Measurements from ENCODE around the gene ACSS3.
"Not testable (repeated sequence)": the region's sequence is repeated elsewhere in the genome, so short reads cannot be mapped to it uniquely, and the experiment has no call there.

Gene ACSS3

GRCh38 chr12:81077686-81078441, at the start of gene ACSS3:
Gene ACSS3, plus strand, starts transcription at chr12:81078079. Its CDS starts 42 bp downstream, at chr12:81078121.
- H3K4me3 ChIP-seq: no peak within 1 kb of the TSS
- no peak for DNase-seq (ENCODE audit: low spot score in 2 of 2)
- in situ Hi-C loops (cut with MboI; ENCODE audit: low sequenced_read_pairs): no loop called here

DNA sequence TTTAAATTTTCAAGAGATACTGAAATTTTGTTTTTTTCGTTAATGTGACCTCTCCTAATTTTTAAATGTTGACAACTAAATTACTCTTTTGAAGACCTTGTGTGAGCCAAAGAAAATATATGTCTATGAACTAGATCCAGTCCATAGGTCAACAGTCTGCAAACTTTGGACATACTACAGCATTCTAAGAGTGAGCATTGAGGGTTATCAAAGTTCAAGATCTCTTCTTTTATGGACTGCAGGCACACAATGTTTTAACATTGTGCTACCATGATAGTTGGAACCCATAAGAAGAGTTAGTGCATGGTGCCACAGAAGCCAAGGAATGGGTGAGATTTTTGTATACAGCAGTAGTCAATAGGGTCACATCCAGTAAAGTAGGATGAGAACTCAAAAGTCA, 43.0 kb upstream of the ACSS3 start:
- Histone ChIP-seq H3K4me1 (no peaks in the 10 kb centered on the region), H3K36me3 (replicated peaks) (no peaks in the 10 kb centered on the region), H3K27me3 (ENCODE audit: low read depth) (no peaks in the 10 kb centered on the region), H3K4me3 (no peak overlapping the region), H3K9me3 (no peaks in the 10 kb centered on the region)
- no peak for DNase-seq (ENCODE audit: low spot score in 2 of 2)
- in situ Hi-C loops (cut with MboI; ENCODE audit: low sequenced_read_pairs): no loop called here

More at GRCh38 chr12:81077686-81078441, at the start of gene ACSS3:
- Histone ChIP-seq H3K9me3 (no peaks in the 10 kb centered on the region), H3K4me1 (peaks cover 19% of the 10 kb centered on the region), H3K27me3 (ENCODE audit: low read depth) (no peaks in the 10 kb centered on the region), H3K36me3 (replicated peaks) (no peaks in the 10 kb centered on the region)

DNA sequence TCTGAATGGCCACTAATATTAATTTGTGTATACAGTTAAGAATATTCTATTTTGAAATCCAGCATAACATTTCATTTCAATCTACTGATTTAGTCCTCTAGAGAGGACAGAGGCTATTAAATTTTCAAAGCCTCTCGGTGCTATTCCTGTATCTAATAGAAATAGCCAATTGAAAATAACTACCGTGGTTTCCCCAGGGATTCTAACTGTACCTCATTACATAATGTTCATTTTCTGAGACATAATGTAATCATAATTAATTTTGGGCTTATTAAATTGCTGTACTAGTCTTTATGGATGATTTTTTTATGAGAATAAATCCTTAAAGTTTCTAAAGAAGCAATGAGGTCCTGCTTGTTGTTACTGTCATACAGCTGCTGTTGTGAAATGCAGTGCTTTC, 38.6 kb upstream of the ACSS3 start:
- in situ Hi-C loops (cut with MboI; ENCODE audit: low sequenced_read_pairs): no loop called here
- Histone ChIP-seq H3K27me3 (ENCODE audit: low read depth) (no peaks in the 10 kb centered on the region), H3K9me3 (no peaks in the 10 kb centered on the region), H3K4me1 (no peaks in the 10 kb centered on the region), H3K4me3 (no peak overlapping the region), H3K36me3 (replicated peaks) (no peaks in the 10 kb centered on the region)
- no peak for DNase-seq (ENCODE audit: low spot score in 2 of 2)

GRCh38 chr12:81043979-81044740, 33.7 kb upstream of the ACSS3 start:
- in situ Hi-C loops (cut with MboI; ENCODE audit: low sequenced_read_pairs): no loop called here

DNA sequence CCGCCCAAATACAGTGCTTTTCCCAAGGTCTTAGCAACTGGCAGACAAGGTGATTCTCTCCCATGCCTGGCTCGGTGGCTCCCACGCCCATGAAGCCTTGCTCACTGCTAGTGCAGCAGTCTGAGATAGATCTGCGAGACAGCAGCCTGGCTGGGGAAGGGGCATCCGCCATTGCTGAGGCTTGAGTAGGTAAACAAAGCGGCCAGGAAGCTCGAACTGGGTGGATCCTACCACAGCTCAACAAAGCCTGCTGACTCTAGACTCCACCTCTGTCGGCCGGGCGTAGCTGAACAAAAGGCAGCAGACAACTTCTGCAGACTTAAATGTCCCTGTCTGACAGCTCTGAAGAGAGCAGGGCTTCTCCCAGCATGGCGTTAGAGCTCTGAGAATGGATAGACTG, 12.9 kb upstream of the ACSS3 start:
- in situ Hi-C loops (cut with MboI; ENCODE audit: low sequenced_read_pairs); H3K9me3 ChIP-seq; H3K36me3 ChIP-seq (replicated peaks); H3K4me1 ChIP-seq; H3K27me3 ChIP-seq (ENCODE audit: low read depth); H3K4me3 ChIP-seq: not testable (repeated sequence)
- peak in 1 of 2 experiments; percentile 56 for DNase-seq (ENCODE audit: low spot score in 2 of 2)

More at GRCh38 chr12:81043979-81044740, 33.7 kb upstream of the ACSS3 start:
- H3K27me3 ChIP-seq (ENCODE audit: low read depth): no peaks in the 10 kb centered on the region
- H3K4me3 ChIP-seq: no peak overlapping the region
- no peaks in the 10 kb centered on the region for H3K36me3 ChIP-seq (replicated peaks)
- DNase-seq (ENCODE audit: low spot score in 2 of 2): no peak
- no peaks in the 10 kb centered on the region for H3K9me3 ChIP-seq
- no peaks in the 10 kb centered on the region for H3K4me1 ChIP-seq

GRCh38 chr12:81070846-81071245, 7.0 kb upstream of the ACSS3 start:
- no peaks in the 10 kb centered on the region for H3K4me1 ChIP-seq
- no peaks in the 10 kb centered on the region for H3K27me3 ChIP-seq (ENCODE audit: low read depth)
- in situ Hi-C loops (cut with MboI; ENCODE audit: low sequenced_read_pairs): no loop called here
- H3K9me3 ChIP-seq: no peaks in the 10 kb centered on the region
- H3K36me3 ChIP-seq (replicated peaks): no peaks in the 10 kb centered on the region
- no peak overlapping the region for H3K4me3 ChIP-seq
- no peak for DNase-seq (ENCODE audit: low spot score in 2 of 2)

DNA sequence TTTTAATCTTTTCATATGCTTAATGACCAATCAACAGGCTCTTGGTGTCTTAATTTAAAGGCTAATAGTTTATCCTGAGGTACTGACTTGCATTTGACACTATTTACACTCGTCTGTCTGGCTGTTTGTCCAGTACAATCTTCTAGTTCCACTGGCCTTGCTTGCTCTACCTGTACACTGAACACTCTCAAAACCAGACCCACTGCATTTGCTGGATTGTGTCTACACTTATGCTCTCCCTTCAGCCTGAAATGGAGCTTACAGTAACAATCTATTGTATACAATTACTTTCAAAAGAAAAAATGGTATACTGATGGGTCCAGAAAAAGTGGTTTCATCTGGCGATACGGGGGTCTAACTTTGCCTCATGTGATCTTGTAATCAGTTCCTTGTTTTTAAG, 2.3 kb upstream of the ACSS3 start:
- Histone ChIP-seq H3K27me3 (ENCODE audit: low read depth) (no peaks in the 10 kb centered on the region), H3K9me3 (no peaks in the 10 kb centered on the region), H3K36me3 (replicated peaks) (no peaks in the 10 kb centered on the region), H3K4me1 (peaks cover 14% of the 10 kb centered on the region), H3K4me3 (no peak overlapping the region)
- in situ Hi-C loops (cut with MboI; ENCODE audit: low sequenced_read_pairs): no loop called here
- no peak for DNase-seq (ENCODE audit: low spot score in 2 of 2)

- H3K9me3 ChIP-seq: no peaks in the 10 kb centered on the region
- H3K27me3 ChIP-seq (ENCODE audit: low read depth): no peaks in the 10 kb centered on the region
- no peak overlapping the region for H3K4me3 ChIP-seq
- in situ Hi-C loops (cut with MboI; ENCODE audit: low sequenced_read_pairs): no loop called here
- DNase-seq (ENCODE audit: low spot score in 2 of 2): no peak
- H3K36me3 ChIP-seq (replicated peaks): no peaks in the 10 kb centered on the region
- peaks cover 19% of the 10 kb centered on the region for H3K4me1 ChIP-seq
Observed at GRCh38 chr12:81077329-81077685, 572 bp upstream of the ACSS3 start.

DNA sequence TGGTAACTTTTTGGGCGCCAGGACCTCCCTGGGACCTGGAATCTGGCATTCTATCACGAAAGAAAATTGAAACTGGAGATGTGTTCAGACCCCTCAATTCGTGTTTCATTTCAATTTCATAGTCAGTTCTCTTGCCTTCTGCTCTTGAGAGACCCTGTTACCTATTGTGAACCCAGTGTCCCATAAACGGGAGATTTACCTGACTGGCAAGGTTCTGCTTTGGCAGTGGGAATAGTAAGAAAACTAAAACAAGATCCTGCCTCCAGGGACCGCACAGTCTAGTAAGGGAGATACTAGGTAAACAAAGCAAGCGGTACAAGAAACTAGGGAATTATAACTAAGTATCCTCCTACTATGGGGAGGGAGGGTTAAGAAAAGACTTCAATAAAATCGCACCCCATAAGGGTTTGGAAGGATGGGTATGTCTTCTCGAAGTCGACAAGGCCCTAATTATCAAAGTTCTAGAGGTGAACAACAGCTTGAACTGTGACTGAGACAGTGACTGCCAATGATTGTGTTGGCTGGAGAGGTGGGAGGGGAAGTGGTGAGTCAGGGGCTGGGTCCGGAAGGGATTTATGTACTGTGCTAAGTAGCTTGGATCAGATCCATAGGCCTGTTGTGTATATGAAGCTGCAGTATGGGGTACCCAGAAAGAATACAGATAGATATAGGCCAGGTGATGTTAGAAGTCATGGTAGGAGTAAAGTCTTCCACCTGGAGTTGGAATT, 754 bp downstream of the ACSS3 start:
- Histone ChIP-seq H3K27me3 (ENCODE audit: low read depth) (no peaks in the 10 kb centered on the region), H3K4me1 (peaks cover 19% of the 10 kb centered on the region), H3K4me3 (no peak overlapping the region), H3K9me3 (no peaks in the 10 kb centered on the region), H3K36me3 (replicated peaks) (no peaks in the 10 kb centered on the region)
- in situ Hi-C loops (cut with MboI; ENCODE audit: low sequenced_read_pairs): no loop called here
- DNase-seq (ENCODE audit: low spot score in 2 of 2): no peak

DNA sequence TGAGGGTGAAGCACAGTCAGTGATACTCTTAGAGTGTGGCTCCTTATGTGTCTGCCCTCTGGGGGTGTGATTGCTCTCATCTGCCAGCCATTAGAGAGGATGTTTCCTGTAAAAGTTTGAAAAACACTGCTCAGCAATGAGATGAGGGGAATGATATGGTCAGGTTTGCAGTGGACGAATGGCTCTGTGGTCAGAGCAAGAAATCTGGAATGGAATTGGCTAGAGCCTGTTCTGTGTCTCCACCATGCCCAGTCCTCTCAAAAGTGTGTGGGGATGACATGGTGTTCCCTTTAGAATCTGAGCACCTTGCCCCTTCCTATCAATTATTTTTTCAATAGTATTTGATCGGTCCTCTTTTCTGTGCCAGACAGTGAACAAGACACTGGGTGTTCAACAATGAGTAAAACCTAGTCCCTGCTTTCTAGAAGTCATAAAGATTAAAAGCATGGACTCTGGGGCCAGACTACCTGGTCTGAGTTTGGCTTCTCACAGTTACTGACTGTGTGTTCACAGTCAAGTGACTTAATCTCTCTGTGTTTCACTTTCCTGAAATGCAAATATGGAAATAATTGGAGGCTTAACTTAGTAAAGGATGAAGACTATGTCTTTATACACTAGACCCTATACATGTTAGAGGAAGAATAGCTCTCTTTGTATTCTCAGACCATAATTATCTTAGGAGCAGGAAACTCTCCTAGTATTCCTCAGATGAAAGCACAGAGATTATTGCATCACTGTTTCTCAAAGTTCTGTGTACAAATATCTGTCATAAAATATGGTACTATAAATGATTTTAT, 1.6 kb downstream of the ACSS3 start:
- Histone ChIP-seq H3K9me3 (no peaks in the 10 kb centered on the region), H3K4me1 (peaks cover 19% of the 10 kb centered on the region), H3K4me3 (no peak overlapping the region), H3K27me3 (ENCODE audit: low read depth) (no peaks in the 10 kb centered on the region), H3K36me3 (replicated peaks) (no peaks in the 10 kb centered on the region)
- DNase-seq (ENCODE audit: low spot score in 2 of 2): peak in 1 of 2 experiments; percentile 67
- in situ Hi-C loops (cut with MboI; ENCODE audit: low sequenced_read_pairs): no loop called here

- no peaks in the 10 kb centered on the region for H3K36me3 ChIP-seq (replicated peaks)
- H3K4me3 ChIP-seq: no peak overlapping the region
- no peak for DNase-seq (ENCODE audit: low spot score in 2 of 2)
- in situ Hi-C loops (cut with MboI; ENCODE audit: low sequenced_read_pairs): no loop called here
- no peaks in the 10 kb centered on the region for H3K27me3 ChIP-seq (ENCODE audit: low read depth)
- no peaks in the 10 kb centered on the region for H3K9me3 ChIP-seq
- peaks cover 24% of the 10 kb centered on the region for H3K4me1 ChIP-seq
Observed at GRCh38 chr12:81080431-81080983, 2.6 kb downstream of the ACSS3 start.

DNA sequence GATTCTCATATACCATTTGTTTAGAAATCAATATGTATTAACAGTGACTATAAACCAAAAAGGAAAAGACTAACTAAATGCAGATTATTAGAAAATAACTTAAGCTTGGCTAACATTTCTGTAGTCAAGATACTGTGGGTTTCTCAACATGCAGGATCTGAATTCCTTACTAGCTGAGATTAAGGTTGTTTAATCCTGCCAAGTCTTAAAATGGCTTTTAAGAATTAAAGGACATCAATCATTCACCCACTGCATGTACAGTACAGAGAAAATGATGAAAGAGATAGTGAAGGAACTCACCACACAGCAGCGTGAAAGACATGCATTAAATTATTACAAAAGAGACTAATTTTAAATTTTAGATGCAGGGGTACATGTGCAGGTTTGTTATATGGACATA, 3.8 kb downstream of the ACSS3 start:
- no peaks in the 10 kb centered on the region for H3K27me3 ChIP-seq (ENCODE audit: low read depth)
- no peak for DNase-seq (ENCODE audit: low spot score in 2 of 2)
- H3K4me1 ChIP-seq: peaks cover 25% of the 10 kb centered on the region
- in situ Hi-C loops (cut with MboI; ENCODE audit: low sequenced_read_pairs): no loop called here
- H3K9me3 ChIP-seq: no peaks in the 10 kb centered on the region
- no peaks in the 10 kb centered on the region for H3K36me3 ChIP-seq (replicated peaks)
- no peak overlapping the region for H3K4me3 ChIP-seq

- H3K4me3 ChIP-seq: no peak overlapping the region
Observed at GRCh38 chr12:81083018-81083417, 5.1 kb downstream of the ACSS3 start.

More at GRCh38 chr12:81083018-81083417, 5.1 kb downstream of the ACSS3 start:
- Histone ChIP-seq H3K4me1 (peaks cover 25% of the 10 kb centered on the region), H3K36me3 (replicated peaks) (no peaks in the 10 kb centered on the region), H3K9me3 (no peaks in the 10 kb centered on the region), H3K27me3 (ENCODE audit: low read depth) (no peaks in the 10 kb centered on the region)
- no peak for DNase-seq (ENCODE audit: low spot score in 2 of 2)
- in situ Hi-C loops (cut with MboI; ENCODE audit: low sequenced_read_pairs): no loop called here
